Fibroblast of skin of back (primary cell): Measurements from ENCODE around the gene KNCN. TPM values are rescaled to one million over a fixed set of nuclear protein-coding genes. Genes with fewer than 3 reads are reported as not detected.

Experiments
- DNase-seq: peaks from one replicate; pipeline ENCODE4 v3.0.0-alpha.2; 2013
- polyA plus RNA-seq, 2 experiments: library from polyadenylated mRNA; unstranded; fragments of 120-200 nt; gene quantifications; one replicate each; pipeline ENCODE4 v1.2.1, GENCODE V29; 2013; ENCODE audit not compliant: insufficient read length in 2 of 2

KNCN gene
- not detected for polyA plus RNA-seq (2013, experiment 1 of 2; ENCODE audit: insufficient read length)
- polyA plus RNA-seq (2013, experiment 2 of 2; ENCODE audit: insufficient read length): not detected

GRCh38 chr1:46551597-46552095, at the start of gene KNCN:
KNCN (minus strand) TSS chr1:46551647; CDS start chr1:46551215, 432 bp downstream.
- DNase-seq: no peak

- no peak for DNase-seq
Measured at GRCh38 chr1:46599059-46599970, 47.9 kb upstream of the KNCN start.

GRCh38 chr1:46596846-46597245, 45.4 kb upstream of the KNCN start:
- no peak for DNase-seq

- no peak for DNase-seq
Measured at GRCh38 chr1:46596036-46596435, 44.6 kb upstream of the KNCN start.

- DNase-seq: no peak
Measured at GRCh38 chr1:46595127-46595526, 43.7 kb upstream of the KNCN start.

- DNase-seq: no peak
Measured at GRCh38 chr1:46594063-46594462, 42.6 kb upstream of the KNCN start.

GRCh38 chr1:46592823-46593222, 41.4 kb upstream of the KNCN start:
- DNase-seq: no peak

- DNase-seq: no peak
Measured at GRCh38 chr1:46589529-46589928, 38.1 kb upstream of the KNCN start.

GRCh38 chr1:46587069-46587468, 35.6 kb upstream of the KNCN start:
- no peak for DNase-seq

- no peak for DNase-seq
Measured at GRCh38 chr1:46585312-46585938, 34.0 kb upstream of the KNCN start.

GRCh38 chr1:46583494-46583893, 32.0 kb upstream of the KNCN start:
- DNase-seq: no peak

- no peak for DNase-seq
Measured at GRCh38 chr1:46582972-46583371, 31.5 kb upstream of the KNCN start.

GRCh38 chr1:46581681-46582455, 30.4 kb upstream of the KNCN start:
- DNase-seq: no peak

- DNase-seq: no peak
Measured at GRCh38 chr1:46580140-46580903, 28.9 kb upstream of the KNCN start.

- DNase-seq: no peak
Measured at GRCh38 chr1:46577671-46578070, 26.2 kb upstream of the KNCN start.

- no peak for DNase-seq
Measured at GRCh38 chr1:46576596-46576995, 25.1 kb upstream of the KNCN start.

- no peak for DNase-seq
Measured at GRCh38 chr1:46575778-46576177, 24.3 kb upstream of the KNCN start.

- no peak for DNase-seq
Measured at GRCh38 chr1:46575300-46575699, 23.9 kb upstream of the KNCN start.

GRCh38 chr1:46571691-46572225, 20.3 kb upstream of the KNCN start:
- DNase-seq: no peak

- no peak for DNase-seq
Measured at GRCh38 chr1:46569884-46570725, 18.7 kb upstream of the KNCN start.

- DNase-seq: no peak
Measured at GRCh38 chr1:46569116-46569515, 17.7 kb upstream of the KNCN start.
